HG03045 (cell line): Measurements from ENCODE around the gene OR51E2.
"Not testable (repeated sequence)": the region's sequence is repeated elsewhere in the genome, so short reads cannot be mapped to it uniquely, and the experiment has no call there.

Experiments used
- ATAC-seq: cut with Tn5 transposase; IDR thresholded peaks from one replicate; pipeline ENCODE4 v1.9.1; 2021; ENCODE audit warnings: mild to moderate bottlenecking, moderate library complexity; ENCODE audit not compliant: unreplicated experiment

The OR51E2 gene, protein sequence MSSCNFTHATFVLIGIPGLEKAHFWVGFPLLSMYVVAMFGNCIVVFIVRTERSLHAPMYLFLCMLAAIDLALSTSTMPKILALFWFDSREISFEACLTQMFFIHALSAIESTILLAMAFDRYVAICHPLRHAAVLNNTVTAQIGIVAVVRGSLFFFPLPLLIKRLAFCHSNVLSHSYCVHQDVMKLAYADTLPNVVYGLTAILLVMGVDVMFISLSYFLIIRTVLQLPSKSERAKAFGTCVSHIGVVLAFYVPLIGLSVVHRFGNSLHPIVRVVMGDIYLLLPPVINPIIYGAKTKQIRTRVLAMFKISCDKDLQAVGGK

DNA sequence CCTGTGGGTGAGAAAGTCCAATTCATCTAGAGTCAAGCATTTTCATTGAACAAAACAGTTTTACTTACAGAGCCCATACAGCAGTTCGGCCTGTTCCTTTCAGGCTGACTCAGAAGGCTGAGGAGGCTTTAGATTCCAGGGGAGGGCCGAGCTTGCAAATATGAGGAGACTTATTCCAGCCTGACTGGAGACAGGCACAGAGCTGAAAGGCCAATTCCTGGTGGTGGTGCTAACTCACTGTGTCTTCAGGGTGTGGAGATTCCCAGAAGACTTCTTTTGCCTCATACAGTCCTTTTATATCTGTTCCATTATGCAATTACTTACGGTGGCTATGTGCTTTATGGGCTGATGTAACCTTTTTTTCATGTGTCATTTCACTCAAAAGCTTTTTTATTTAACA, at the start of gene OR51E2:
Gene OR51E2 (minus strand): TSS at position 269 of the 400 bp plus-strand sequence. CDS start 15,142 bp downstream, outside the sequence.
- ATAC-seq: no peak

DNA sequence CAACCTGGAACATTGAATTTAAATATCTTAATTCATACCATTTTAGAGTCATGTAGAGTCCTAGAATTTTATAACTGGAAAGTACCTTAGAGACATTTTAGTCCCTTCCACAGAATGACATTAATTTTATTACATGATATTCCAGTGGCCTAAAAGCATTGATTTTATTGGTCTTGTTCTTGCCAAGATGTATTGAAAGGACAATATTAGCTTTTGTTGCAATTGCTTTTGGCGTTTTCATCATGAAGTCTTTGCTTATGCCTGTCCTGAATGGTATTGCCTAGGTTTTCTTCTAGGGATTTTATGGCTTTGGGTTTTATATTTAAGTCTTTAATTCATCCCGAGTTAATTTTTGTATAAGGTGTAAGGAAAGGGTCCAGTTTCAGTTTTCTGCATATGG, 43.1 kb upstream of the OR51E2 start:
- no peak for ATAC-seq

DNA sequence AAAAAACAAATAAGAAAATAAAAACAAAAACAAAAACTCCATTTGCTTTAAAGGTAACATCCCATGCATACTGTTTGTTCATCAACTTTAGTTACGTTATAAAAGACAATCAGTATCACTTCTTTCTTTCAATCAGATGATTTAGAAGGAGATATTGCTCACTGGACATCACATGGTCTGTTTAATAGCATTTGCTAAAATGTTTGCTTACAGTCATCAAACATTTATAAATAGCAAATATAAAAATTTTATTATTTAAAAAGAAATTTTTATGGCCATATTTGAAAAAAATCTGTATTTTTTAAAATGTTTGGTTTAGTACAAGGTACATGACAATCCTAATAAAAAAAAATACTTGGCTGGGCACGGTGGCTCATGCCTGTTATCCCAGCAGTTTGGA, 29.5 kb upstream of the OR51E2 start:
- no peak for ATAC-seq

DNA sequence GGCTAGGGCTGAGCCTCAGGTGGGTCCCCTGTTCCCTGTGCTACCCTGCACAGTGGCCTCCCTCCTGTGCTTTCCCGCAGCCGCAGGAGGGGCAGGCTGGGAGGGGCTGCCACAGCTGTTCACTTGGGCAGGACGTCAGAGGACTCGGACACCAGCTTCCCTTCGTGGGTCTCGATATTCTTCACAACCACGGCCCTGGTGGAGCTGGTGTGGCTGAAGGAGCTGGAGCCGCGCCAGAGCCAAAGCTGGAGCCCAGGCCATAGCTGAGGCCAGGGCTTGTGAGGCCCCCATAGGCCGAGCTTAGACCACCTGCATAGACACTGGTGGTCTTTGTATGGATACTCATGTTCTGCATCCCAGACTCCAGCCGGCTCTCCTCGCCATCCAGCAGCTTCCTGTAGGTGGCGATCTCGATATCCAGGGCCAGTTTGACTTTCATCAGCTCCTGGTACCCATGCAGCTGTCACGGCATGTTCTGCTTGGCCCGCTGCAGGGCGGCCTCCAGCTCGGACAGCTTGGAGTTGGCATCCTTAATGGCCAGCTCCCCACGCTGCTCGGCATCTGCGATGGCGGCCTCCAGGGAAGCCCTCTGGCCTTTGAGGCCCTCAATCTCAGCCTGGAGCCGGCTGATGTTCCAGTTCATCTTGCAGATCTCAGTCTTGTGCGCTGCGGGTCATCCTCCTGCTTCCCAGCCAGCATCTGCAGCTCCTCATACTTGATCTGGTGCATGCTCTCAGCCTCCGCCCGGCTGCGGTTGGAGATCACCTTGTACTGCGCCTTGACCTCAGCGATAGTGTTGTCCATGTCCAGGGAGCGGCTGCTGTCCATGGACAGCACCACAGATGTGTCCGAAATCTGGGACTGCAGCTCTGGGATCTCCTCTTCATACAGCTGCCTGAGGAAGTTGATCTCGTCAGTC, 25.2 kb upstream of the OR51E2 start:
- not testable (repeated sequence) for ATAC-seq

DNA sequence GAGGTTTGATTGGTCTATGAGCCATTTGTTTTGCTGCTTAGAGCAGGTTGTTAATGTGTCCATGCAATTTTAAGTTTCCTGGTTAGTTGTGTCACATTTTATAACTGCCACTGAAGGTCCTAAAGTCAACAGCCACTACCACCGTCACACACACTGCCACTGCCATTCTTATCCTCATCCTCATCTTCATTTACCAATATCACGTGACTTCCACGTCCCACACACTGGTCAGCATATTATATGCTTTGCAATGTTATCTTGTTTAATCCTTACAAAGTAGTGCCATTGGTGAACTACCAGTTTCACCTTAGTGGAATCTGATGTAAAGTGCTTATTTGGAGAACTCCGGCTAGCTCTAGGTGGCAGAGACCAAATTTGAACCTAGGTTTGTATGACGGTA, 16.6 kb upstream of the OR51E2 start:
- no peak for ATAC-seq

DNA sequence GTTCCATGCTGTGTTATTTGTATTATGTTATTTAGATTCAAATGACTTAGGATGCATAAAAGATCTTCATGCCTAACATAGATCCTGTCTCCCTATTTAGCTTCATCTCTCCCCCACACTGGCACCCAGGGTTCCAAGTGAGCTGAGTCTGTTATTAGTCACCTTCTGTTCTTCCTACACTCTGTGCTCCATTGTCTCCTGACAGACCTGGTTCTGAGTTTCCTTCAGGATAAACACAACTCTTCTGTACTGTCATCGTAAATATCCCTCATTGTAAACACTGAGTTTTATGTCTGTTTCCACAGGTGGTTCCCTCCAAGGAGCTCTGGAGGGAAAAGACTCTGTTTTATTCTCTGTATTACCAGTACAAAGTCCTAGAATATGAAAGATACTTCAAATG, 15.6 kb upstream of the OR51E2 start:
- ATAC-seq: no peak

DNA sequence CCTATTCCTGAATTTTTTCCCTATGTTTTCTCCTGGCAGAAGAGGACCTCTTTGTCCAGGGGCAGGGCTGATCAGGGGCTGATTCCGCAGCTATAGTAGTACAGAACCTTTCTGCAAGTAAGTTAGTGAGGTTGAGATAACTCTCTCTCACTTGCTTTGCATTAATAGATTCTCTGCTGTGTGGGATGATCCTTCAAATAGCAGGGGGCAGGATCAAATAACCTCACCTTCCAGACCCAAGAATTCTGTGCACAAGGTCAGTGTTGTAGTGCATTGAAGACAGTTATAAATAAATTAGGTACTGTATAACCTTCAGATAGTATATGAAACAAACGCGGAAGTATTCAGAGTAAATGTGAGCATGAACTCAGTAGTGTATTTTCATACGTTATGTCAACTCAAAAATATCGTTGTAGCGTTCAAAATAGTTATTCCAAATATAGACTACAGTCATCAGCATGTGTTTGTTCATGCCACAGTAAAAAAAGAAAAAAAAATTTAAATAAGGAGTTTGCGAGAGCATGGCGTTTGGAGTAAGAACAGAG, 7.2 kb upstream of the OR51E2 start:
- ATAC-seq: no peak

DNA sequence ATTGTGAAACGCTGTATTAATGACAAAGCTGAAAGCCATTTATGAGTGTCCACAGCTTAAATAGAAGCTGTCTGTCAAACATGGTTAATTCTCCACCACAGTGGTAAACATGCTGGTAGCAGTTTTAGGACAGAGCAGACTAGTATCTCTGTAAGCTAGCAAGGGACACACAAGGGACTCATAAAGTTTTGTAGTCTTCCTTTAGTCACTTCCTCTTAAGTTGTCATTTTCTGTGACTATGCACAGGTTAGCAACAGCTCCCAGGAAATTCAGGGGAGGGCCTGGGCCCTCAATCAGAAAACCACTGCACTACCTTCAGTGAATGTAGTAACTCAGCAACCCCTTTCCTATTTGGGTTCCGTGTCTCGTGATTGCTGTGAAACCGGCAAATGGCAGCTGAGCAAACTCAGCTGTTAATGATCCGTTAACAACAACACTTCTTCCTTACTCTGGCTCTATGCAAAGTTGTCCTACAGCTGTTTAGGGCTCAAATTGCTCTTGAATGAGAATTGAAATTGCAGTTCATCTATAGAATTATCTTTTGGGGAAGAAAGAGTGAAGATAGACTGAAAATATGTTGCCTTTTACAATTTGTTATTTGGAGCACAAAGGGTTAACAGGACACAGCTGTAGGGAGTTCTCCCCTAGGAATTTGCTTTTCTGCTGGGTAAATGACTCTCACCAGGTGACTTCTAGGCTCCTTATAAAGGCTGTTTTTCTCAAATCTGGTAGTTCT, 6.6 kb upstream of the OR51E2 start, which contains the start of gene MMP26:
Gene MMP26 (plus strand): TSS at position 731 of the 736 bp plus-strand sequence.
- ATAC-seq: no peak

DNA sequence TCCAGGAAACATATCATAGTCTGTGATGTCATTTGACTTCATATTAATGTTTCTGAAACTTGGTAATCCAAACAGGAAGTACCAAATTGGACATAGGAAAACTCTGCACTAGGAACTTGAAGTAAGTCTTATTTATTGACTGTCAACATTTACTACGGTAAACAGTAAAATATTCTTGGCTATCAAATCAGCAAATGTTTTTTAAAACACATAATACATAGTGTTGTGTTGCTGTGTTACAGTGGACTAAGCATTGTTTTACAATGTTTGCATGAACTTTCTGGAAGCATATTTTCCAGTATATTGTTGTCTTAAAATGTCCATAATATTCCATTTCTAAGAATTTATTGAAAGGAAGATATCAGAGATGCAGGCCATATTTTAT, 2.8 kb upstream of the OR51E2 start:
- no peak for ATAC-seq

DNA sequence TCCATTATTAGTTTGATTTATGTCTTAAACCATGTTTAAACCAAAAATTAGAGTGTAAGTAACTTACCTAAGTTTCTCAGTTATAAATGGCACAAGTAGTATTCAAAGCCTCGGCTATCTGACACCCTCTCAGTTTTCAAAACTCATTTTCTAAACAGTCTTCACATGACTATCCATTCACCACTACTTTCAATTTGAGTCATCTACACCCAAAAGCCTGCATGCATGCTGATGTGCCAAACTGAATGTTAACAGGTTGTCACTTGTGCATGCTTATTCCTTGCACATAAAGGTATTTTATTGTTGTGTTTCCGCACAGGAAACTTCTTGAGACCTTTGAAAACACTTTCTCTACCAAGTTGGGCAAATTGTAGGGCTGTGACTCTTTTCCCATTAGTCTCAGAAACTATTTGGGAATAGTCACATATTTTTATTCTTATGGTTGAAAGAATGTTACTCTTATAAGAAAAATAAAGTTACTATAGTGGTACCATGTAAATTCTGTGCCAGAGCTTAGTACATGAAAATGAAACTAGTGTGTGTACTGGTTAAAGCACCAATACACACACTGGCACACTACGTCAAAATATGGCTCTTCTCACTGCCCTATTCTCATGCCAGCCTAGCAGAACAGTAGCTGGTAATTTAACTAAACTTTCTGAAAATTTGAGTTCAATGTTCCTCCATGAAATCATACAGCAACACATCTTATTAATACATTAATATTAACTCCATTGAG, 2.2 kb upstream of the OR51E2 start:
- peak; percentile 92 for ATAC-seq

DNA sequence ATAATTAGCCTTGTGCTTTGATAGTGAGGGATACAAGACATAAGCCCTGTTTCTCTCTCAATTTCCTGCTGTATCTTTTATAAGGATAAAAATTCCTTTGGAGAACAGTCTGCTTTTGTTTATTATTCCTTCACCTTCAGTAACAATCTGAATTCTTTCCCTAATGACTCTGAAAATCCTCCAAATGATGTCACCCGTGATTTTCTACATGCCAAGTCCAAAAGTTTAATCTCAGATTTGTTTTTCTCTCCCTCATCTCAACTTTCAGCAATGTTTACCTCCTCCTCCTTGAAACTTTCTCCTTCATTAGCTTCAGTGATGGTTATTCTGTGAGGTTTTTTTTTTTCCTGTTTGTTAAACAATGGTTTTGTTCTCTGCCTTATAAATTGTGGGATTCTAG, 2.2 kb downstream of the OR51E2 start:
- no peak for ATAC-seq

DNA sequence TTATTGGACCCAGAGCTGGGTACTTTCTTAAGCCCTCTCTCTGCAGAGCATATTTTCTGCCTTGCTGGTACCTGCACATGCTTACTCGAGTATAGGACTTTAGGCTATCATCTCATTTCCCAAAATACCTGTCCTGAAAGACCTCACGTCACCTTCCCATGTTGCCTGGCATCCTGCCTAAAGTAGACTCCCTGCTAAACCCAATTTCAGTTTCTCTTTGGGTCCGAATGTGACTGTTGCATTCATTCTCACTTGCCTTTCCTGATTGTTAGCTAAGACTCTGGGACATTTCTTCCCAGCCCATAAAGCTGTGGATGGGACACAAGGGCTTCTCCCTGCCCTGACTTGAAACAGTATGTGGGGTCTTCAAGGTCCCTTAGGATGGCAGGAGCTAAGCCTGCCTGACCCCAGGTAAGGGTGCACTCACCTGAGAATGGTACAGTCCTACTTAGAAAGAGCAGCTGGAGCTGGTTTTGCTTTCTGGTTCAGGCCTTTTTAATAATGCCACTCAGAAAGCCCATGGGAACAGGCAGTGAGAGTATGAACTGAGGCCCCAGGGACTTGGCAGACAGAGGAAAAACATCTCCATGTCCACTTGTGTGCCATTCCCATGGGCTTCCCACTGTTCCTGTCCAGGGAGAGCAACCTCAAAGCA, 12.9 kb downstream of the OR51E2 start:
- no peak for ATAC-seq

DNA sequence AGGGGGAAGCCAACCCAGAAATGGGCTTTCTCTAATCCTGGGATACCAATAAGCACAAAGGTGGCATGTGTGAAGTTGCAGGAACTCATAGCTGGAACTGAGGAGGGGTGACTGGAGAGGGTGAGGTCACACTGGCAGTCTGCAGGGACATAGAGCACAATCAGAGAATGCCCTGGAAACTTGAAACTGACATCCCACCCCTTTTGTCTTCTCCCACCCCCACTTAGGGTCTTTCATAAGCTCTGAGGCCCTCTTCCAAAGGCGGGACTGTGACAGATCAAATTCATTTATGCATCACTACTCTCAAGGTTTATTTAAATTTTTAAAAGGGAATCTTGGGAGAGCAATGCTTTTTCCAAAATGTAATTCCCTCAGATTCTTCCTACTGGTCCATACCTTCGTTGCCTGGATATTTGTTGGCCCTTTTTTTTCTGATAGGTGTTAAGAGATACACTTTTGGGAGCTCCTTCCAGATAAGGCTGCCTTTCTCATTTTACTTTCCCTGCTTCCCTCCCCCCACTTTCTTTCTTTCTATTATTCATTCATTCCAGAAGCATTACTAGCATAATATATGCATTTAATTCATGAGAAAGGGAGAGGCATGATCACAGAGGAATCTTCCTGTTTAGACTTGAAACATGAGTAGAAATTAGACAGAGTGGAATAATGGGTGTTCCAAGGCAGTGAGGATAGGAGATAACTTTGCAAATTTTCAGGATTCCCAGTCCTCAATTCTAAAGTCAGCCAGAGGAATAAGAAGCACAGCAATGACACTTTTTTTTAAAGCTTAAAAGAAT, 14.8 kb downstream of the OR51E2 start:
- no peak for ATAC-seq

DNA sequence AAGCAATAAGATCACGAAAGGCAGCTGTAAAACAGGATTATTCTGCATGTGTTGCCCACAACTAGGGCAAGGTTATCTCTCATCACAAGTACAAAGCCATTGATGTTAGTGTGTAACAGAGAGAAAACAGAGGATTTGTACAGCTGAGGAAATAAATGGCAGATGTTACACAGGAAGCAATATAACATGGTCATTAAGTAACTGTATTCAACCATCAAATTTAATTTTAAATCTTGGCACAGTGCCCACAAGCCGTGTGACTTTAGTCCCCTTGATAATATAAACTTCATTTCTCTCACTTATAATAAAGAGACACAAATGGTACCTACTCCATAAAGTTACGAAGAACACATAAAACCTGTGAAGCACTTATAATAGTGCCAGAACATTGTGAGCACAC, 17.3 kb downstream of the OR51E2 start:
- ATAC-seq: no peak

DNA sequence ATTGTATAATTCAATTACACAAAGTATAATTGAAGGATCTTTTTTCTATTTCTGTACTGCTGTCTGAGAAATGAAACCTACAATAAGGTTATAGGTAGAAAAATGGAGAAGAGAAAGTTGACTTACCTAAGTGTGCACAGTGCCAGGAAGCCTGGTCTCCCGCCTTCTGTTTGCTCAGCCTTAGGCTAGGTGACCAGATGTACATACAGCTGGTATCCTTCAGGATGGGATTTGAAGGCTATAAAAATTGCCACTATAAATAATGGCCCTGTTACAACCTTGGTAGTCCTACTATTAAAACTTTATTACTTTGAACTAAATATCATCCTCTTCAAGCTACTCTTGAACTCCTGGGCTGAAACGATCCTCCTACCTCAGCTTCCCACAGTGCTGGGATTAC, 19.7 kb downstream of the OR51E2 start:
- ATAC-seq: no peak

DNA sequence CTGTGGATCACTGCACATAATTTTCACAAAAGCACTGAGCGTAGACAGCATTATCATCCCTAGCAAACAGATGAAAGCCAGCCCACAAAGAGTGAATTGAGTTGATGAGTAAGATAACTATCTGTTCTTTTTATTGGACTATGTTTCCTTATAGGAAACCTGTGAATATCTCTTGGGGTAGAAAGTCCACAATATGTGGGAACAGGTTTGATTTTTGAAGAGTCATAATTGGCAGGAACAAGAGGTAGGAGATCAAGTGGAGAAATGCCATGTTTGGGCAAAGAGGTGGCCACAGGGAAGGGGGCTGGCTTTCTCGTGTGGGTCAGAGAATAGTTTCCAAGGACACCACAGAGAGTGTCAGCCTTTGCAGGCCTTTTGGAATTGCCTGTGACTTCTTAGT, 23.9 kb downstream of the OR51E2 start:
- no peak for ATAC-seq

DNA sequence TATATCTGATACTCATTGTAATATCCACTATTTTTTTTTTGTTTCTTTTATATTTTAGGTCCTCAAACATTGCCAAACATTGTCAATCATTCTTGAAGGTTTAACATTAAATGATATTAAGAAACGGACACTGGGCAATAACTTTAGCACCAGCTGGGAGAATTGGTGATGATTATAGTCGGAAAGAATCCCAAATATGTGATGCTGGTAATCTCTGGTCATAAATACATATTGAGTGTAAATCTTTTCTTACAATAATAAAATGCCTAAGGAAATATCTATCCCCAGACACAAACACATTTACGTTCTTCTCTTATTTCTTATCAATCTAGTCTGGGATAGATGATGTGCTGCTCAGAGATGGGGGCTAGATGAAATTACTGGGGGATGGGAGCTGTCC, 25.2 kb downstream of the OR51E2 start:
- ATAC-seq: no peak

DNA sequence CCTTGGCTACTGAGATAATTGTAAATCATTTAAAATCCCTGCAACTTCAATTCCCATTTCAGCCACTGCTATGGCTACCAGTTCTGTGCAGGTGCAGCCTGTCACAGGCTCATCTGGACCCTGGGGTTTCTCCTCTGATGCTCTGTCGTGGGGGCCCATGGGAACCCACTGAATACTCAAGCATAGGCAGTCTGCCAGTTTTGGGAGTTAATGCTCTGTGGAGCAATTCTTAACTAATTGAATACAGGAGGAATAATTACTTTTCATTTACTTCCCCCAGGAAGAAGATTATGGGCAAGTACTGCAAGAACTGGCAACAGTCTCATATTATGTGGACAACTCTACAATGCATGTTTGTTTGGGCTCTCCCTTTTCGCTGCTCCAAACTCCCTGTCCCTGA, 25.9 kb downstream of the OR51E2 start:
- ATAC-seq: no peak

DNA sequence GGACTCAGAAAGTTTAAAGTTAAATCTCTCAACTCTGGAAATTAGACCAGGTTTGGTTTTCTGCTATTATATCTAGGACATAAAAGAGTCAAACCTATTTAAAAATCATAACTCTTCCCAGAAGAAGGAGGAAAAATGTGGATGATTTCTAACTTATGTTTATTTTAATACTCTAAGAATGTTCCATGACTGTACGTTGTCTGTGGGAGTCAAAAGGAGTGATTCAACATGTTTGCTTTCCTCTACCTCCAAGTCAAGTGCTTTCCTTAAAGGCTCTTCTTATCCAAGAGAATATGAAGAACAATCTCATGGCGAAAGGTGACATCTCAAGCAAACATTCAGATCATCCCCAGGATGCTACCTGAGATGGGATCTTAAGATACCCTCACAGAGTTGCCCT, 32.2 kb downstream of the OR51E2 start:
- no peak for ATAC-seq
